Kasumi-1 (cell line): ENCODE results near the gene TMEM116.

ENCODE experiments used
- DNase-seq, 2 experiments: peaks; one replicate each; lab custom pipeline; 2025; lab: John Stamatoyannopoulos, UW

TMEM116 gene

GRCh38 chr12:111894556-111894955 is 118.4 kb downstream of the TMEM116 start:
- DNase-seq, result no peak

GRCh38 chr12:111893287-111893686 is 119.7 kb downstream of the TMEM116 start:
- DNase-seq, result no peak

GRCh38 chr12:111887926-111888745 is 124.8 kb downstream of the TMEM116 start:
- no peak for DNase-seq

GRCh38 chr12:111886662-111887545 is 126.1 kb downstream of the TMEM116 start:
- no peak for DNase-seq

- no peak for DNase-seq
These were observed 131.2 kb downstream of the TMEM116 start for GRCh38 chr12:111881716-111882115.
